SK-N-DZ (cell line): Measurements from ENCODE around the gene FBXO24.

Experiments
- DNase-seq: peaks from one replicate; pipeline ENCODE4 v3.0.0-alpha.2; 2015; ENCODE audit warnings: low spot score

The FBXO24 gene

DNA sequence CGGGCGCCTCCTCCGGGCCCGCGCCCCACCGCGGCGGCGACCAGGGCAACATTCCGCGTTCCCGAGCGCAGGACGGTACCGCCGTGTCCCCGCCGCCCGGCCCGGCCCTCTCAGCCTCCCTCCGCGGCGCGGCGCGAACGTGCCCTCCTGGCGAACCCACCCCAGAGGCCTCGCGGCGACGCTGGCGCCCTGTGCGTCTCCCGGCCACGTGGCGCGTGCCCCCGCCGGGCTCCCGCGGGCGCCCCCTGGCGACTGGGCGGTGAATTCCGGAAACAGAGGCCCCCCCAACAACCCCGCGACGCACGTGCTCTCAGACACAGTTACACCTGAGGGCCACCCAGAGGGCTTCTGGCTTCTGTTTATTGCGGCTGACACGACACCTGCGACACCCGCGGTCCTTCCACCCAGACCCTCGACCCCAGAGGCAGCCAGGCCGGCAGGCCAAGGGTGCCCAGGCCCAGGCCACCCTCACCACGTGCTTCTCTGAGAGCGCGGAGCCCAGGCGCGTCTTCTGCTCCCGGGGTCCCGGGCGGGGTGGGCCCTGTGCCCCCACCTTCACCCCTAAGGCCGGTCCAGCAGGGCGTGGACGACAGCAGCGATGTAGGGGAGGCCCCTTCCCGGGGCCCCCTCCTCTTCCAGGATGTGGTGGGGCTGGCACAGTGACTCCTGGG lies 12.3 kb upstream of the FBXO24 start, which contains the start of gene SAP25:
Gene SAP25 (minus strand): TSS at position 210 of the 671 bp plus-strand sequence. CDS start 158 bp downstream, at position 52.
- DNase-seq: no peak

DNA sequence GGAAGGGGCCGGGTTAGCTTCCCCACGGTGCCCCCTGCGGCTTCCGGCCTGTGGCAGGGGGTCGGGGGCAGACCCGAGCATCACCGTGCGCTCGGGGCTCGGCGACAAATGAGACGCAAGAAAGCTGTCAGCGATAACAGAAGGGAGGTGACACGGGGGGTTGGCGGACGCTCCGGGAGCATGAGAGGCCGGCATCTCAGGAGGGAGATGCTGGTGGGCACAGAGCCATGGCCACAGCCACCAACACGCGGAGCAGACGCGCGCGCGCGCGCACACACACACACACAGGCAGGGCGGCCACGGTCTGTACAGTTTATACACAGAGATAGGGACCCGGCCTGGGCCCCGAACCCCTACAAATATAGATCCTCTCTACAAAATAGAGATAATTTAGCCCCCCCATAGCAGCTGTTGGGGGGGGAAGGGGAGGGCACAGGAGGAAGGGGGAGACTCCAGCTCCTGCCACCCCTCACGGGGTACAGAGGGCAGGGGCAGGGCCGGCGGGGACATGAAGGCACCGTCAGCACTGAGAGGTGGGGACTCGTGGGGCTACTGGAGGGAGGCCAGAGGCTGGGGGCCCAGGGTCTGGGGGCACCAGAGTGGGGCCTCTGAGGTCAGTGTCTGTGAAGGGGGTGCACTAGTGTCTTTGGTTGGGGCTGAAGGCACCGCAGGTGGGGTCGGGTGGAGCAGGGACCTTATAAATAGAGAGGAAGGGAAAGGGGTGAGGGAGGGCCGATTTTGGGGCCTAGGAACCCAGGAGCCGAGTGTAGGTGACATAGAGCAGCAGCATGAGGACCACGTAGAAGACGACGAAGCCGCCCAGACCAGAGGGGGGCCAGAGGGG lies 11.5 kb upstream of the FBXO24 start:
- no peak for DNase-seq

DNA sequence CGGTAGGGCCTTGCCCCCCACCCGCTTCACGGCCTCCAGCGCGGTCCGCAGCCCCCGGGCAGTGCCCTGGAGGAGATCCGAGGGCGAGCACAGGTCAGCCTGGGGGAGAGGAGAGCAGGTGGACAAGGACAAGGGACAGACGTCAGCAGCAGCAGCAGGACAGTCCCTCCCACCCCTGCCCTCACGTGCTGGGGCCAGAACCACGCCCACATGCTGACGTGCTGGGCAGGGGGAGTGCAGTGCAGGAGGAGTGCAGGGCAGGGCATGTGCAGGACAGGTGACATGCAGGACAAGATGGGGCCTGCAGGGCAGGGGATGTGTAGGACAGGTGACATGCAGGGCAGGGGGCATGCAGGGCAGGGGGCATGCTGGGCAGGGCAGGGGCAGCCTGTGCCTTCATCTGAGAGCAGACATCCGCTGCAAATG lies 10.9 kb upstream of the FBXO24 start:
- DNase-seq: no peak

DNA sequence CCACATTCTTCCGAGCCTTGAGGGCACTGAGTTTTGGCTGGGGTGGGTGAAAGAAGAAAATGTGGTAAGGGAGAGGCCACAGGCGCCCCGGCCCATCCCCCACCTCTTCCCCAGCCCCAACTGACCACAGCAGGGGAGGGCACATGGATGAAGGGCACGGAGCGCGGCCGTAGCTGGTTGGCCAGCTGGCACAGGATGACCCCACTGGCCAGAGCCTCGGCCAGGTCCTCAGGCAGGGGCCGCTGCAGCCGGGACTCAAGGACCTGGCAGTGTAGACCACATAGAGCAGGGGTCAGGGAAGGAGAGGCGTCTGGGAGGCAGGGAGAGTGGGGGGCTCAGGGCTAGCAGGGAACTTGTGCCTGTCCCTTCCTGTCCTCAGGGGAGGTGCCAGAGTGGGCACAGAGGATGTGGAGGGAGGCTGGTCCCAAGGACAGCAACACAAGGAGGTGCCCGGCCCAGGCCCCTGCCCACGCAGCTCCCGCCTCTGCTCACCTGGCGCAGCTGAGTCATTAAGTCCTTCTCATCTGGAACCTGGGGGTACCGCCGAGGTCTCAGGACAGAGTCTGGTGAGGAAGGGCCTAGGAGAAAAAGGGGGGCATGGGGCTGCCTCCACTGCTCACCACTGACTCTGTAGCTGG lies 10.3 kb upstream of the FBXO24 start:
- no peak for DNase-seq

DNA sequence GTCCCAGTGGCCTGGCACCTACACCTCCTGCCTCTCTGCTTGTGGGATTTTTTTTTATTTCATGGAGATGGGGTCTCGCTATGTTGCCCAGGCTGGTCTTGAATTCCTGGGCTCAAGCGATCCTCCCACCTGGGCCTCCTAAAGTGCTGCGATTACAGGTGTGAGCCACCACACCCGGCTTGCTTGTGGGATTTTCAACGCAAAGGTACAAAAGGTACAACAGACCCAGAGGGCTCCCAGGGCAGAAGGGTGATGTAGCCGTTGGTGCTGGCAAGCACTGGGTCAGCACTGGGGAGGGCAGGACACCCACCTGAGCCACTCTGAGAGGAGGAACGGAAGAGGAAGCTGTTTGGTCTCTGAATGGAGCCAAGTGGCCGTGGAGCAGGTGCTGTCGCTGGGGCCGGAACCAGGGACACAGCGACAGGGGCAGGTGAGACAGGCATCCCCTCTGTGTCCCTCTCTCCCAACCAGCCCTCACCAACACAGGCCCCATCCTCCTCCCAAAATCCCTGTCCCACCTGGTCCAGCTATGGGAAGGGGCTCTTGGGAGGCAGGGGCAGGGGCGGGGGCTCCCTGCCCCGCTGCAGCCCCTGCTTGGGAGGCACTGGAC lies 9.6 kb upstream of the FBXO24 start:
- no peak for DNase-seq

DNA sequence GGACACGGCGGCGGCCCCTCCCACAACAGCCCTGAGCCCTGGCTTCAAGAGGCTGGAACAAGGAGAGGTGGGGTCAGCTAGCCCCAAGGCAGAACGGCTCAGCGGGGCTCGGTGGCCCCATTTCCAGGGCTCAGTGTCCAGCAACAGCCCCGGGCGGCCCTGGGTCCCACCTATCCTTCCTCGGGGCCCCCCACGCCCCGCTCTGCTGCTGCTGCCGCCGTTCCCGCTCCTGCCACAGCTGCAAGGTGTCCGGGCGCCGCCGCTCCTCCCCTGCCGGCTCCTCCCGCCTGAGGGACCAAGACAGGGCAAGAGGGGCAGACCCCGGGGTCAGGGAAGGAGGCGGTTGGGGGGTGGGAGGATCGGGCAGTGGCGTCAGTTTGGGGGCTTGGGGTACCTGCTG lies 9.0 kb upstream of the FBXO24 start:
- DNase-seq: no peak

DNA sequence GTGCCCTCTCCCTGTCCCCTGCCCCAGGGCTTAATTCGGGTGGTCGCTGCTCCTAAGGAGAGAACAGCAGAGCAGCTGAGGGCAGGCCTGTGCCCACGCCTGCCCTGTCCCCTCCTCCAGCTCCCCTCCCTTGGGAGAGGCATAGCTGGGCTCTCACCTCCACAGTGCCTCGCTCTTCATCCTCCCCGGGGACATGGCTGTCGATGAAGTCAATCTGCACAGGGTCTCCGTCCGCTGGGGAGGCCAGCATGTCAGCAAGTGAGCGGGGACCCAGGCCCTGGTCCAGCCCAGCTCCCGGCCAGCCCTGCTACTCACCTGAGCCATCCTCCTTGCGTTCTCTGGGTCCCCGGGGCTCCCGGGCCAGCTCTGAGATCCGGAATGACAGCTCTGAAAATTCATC lies 8.6 kb upstream of the FBXO24 start:
- no peak for DNase-seq

DNA sequence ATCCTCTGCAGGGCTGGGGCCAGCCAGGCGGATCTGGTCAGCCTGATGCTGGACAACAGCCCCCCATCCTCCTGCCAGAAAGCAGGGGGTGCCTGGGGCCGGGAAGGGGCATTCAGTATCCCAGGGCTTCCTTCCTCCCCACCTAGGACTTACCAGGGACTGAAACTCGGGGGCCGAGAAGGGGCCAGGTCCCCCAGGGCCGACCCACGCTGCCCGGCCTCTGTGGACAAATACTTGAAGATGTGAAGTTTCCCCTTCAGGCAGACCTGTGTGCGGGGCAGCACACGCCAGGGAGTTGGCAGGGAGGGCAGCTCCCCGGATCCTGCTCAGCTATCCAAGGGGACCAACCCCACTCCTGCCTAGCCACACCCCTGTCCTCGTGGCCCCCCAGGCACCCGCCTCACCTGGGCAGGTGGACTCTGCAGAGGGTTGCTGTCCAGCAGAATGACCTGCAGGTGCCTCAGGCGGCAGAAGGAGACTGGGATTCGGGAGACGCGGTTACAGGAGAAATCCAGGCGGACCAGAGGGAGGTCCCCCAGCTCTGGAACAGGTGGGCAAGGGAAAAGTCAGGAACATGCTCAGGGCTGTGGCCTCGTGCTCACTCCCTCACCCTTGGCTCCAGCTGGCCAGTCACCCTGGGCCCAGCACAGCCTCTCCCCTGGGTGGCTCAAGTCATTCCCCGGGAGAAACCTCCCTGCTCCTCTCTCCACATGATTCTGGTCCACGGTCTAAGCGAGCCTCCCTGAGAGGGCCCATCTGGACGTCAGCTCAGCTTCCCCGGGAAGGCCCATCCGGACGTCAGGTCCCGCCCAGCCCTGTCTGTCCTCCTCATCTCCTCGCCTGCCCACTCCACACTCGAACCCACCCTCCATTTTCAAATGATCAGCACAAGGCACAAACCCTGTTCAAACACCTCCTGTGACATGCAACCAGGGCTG lies 7.6 kb upstream of the FBXO24 start:
- no peak for DNase-seq

DNA sequence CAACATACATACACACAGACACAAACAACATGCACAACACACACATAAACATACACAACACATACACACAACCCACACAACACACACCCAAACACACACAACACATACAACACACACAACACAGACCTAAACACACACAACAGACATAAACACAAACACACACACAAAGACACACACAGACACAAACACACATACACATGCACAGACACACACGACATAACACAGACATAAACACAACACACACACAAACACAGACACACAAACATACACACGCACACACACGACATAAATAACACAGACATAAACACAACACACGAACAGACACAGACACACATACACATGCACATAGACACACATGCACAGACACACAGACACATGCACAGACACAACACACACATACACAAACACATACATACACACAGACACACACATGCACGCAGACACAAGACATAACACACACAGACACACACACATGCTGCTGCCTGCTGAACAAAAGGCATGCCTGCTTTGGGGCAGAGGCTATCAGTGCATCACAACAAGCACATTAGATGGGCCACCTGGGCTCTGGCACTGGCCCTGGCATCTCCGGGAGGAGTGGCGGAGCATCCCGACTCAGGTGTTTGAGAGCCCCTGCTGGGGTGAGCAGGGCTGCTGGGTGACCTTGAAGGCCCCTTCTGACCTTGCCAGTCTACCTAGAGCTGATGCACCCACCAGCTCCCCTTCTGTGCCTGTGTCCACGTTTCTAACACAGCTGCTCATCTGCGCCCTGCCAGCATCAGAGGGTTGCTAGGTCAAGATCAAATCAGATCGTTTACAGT lies 5.5 kb upstream of the FBXO24 start:
- no peak for DNase-seq

DNA sequence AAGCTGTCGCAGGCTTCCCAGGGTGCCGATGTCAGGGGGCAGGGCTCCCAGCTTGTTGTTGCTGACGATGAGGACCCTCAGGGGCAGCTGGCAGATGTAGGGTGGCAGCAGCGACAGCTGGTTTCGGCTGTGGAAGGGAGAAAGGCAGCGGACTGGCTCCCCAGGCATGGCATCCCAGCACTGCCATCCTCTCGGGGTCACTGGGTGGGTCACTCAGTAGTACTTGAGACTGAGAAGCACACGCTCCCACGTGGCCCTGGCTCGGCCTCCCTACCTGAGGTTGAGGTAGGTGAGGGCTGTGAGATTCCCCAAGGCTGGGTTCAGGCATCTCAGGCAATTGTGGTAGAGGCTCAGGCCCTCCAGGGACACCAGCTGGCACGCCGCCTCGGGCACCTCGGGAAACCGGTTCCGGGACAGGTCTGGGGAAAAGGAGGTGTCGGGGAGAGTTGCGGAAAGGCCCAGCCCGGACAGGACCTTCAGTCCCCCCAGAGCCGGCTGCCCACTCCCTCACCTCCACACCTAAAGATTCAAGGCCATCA lies 4.0 kb upstream of the FBXO24 start:
- DNase-seq: no peak

DNA sequence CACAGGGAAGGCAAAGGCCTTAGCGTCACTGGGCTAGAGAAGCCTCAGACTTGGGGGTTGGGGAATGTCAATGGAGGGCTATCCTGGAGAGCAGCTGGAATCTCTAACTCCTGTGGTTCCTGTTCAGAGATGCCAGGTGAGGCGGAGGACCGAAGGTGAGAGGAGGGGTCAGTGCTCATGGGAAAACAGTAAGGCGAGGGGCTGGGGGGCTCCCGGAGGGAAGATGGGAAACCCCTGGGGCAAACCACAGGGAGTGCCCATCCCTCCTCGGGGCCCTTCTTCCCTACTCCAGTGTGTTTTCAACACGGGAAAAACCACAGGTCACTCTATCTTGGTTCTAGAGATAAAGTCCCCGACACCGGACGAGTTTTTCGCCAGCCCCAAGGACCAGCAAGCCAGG lies 3.5 kb upstream of the FBXO24 start:
- no peak for DNase-seq

DNA sequence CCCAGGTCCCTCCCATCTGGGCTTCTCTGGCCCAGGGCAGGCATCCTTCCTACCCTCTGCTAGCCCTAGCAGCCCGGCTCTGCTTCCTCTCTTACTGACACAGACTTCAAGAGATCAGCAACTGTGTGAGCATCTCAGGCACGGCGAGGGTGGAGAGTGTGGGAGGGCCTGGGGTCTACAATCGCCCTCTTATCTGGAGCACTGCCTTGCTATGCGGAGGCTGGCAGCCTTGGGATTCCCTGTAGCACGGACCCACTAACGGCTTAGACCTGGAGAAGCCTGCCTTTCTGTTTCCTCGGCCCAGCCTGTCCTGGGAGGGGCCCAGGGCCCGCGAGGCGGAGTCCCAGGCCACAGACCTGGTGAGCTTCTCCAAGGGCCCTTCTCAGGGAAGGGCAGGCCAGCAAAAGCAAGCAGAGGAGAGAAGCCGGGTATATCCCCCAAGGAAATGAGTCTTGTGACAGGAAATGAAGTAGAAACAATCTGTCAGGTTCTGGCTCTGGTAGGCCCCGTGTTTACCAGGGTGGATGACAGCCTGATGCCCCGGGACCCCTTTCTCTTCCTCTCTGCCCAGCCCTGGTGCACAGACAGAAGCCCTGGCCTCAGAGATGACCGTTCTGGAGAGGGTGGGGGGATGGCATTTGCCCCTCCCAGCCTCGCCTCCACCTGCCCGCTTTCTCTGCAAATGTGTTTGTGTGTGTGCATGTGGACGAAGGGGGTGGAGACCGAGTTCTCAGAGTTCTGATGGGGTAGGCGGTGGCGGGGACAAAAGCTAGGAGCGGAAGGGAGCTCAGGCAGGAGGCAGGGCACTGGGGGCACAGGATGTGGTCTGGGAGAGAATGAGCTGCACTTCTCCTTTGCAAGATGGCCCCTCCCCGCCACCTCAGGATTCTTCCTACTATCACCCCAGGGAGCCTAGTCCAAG lies 2.7 kb upstream of the FBXO24 start:
- DNase-seq: no peak

DNA sequence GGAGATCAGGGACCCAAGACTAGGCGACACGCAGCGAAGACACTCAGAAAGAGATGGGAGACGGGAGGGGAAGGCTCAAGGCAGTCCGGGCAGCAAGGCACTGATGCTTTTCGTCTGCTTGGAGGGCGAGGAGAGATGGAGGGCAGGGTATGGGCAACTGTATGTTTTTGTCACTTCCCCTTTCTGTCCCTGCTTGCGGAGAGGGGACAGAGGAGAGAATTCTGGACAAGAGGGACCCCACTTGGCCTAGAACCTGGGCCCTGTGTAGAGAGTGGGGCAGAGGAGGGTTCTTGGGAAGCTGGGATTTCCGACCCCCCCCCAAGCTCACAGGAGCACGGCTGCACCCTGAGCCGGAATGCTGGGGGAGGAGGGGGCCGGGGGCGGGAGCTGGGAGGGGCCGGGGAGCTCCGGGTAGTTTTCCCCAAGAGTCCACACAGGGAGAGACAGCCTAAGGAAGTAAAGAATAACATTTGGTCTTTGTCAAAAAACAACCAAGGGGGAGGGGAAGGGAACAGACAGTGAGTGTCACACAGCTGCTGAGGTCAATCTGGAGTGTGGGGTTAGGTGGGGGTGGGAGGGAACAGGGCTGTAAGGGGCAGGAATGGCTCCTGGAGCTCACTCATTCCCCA lies 2.0 kb upstream of the FBXO24 start:
- DNase-seq: no peak

DNA sequence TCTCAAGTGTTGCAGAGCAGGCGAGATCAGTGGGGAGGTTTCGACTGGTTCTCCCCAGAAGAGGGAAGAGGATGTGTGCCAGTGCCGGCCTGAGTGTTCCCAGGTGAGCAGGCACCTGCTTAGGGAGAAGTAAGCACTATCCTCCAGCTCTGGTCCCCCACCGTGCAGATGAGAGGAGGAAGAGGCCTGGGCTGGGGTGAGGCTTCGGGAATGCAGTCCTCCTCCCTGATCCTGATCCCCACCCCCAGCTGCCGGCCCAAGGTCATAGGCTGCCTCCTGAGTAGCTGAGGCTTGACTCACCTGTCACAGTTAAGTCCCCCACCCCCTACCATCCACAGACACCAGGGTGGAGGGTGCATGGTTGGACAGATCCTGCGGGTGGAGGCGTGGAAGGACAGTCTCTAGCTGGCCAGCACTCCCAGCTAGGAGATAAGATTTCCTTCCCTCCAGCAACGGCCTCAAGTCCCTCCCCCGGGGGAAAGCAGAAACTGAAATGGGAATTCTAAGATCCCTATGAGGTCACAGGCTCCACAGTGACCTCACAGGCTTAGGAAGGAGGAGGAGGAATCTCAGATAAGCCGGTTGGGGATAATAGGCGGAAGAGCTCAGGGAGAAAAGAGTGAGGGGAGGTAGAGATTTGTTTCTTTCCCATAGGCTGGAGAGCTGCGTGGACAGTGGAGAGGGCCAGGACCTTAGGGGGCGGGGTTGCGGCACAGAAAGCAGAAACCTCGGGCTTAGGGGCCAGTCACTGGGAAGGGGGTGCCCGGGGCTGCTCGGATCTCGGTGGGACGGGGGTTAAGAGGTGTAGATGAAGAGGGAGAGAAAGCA lies 1.2 kb upstream of the FBXO24 start:
- no peak for DNase-seq

DNA sequence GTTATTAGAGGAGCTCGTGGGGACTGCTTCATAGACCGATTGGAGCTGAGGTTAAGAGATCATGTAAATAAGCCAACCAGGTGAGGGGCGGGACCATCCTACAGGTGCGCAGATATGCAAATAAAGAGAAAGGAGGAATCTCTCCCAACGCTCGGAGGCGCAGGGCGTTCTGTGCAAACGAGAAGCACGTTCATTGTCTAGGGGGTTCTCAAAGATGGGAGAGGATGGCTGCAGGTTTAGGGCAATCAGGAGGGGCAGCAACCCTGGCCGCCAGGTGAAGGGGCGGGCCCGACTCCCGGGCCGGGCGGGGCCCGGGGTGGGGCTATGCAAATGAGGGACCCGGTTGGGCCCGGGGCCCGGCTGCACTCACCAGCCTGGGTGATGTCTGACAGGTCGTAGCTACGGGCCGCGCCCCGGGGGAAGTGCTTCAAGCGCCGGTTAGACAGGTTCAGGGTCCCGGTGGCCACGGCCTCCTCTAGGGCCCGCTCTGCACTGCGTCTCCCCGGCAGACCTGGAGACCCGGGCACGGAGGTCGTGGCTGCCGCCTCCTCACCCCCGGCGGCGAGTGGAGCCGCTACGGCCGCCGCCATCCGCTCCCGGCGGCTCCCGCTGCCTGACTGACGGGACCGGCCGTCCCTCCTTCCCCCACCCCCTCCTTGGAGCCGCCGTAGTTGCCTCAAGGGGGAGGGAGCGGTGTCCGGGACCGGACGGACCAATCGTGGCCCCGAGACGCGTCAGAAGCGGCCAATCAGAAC lies 440 bp upstream of the FBXO24 start, which contains the start of gene LRCH4:
Gene LRCH4 (minus strand): TSS at position 619 of the 755 bp plus-strand sequence. CDS start 29 bp downstream, at position 590.
- DNase-seq: peak; percentile 55

DNA sequence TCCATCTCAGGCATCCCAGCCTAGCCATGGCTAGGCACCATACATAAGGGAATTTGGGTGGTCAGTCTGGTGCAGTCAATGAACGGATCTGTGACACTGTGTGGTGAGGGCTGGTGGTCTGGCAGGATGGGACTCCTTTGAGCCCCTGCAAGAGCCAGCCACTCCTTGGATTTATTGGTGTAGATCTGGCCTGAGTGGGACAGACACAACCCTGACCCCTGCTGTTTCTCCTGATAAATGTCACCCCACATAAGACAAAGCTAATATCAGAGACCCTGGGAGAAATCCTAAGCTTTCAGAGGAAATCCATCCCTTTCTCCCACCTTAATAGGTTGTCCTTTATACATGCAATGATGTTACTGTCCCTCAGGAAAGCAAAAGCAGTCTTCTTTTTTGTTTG lies 2.3 kb downstream of the FBXO24 start:
- peak; percentile 58 for DNase-seq
